ENCODE measurements around the gene DNAJC12.
"Not testable (repeated sequence)": the region's sequence is repeated elsewhere in the genome, so short reads cannot be mapped to it uniquely, and the experiment has no call there.

DNAJC12 gene

DNA sequence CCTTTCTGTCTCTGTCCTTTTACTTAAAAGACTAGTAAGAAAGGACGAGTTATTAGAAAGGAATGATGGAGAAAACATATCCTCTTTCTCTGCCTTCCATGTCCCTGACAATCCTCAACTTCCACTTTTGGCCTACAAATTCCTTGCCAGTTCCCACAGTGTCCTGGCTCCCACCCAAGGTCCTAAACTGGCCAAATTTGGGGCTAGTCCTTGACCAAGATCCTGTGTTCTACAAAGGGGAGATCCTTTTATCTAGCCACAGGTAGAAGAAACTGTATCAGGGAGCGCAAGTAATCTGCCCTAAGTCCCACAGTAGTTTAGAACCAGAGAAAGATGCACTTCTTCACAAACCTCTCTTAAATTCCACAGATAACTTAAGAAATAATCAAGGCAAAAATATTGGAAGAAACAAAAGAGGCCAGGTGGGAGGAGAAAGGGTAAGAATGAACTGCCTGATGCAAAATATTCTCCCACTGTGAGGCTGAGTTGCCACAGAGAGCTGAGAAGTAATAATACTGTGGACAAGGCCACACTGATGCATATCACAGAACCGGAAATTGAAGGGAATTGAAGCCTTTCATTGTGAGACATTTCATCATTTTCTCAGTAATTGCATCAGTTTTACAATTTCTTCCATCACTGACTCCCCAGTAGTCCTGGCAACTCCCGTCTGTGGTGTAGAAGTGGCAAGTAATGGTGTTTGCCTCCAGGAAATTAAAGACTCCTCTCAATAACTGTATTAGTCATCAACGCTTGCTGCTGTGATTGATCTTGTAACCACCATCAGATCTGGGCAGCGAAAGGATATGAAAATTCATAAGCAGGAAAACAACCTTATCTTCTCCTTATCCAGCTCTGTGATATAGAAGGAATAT lies 47.2 kb downstream of the DNAJC12 start:
- no peak for DNase-seq

- no peak for DNase-seq
Observed at GRCh38 chr10:67789769-67790168, 48.2 kb downstream of the DNAJC12 start.

DNA sequence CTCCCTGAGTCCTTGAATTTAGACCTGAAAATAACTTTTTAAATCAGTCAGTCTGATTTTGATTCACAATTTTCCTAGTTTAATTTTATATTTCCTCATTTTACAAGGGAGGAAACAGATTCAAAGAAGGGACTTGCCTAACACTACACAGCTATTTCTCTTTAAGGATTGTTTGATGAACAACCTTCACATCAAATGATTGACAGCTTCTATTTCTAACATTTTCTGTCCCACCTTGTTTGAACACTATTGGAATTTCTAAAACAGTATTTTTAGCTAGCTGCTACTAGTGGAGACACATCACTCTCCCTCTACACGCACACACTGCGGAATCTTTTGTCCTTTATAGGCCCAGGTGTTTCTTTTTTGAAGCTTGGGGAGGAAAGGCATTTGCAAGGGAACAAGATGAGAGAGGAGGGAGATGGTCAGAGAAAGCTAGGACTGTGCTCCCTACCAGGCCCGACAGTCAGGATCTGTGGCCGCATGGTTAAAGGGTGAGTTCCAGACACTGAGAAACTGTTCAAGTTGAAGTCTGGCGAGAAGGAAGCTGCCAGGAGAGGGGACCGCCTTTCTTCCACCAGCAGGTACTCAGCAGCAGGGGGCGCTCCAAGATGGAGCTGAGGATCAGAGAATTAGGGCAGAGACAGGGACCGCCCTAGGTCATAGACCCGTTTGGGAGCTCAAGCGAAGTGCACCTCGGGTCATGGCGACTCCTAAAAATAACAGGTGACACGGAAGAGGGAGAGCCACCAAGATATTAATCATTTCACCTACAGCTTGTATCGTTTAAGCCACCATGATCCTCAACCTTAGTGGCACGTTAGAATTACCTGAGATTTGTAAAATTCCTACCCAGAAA lies 49.7 kb downstream of the DNAJC12 start:
- DNase-seq, result no peak

DNA sequence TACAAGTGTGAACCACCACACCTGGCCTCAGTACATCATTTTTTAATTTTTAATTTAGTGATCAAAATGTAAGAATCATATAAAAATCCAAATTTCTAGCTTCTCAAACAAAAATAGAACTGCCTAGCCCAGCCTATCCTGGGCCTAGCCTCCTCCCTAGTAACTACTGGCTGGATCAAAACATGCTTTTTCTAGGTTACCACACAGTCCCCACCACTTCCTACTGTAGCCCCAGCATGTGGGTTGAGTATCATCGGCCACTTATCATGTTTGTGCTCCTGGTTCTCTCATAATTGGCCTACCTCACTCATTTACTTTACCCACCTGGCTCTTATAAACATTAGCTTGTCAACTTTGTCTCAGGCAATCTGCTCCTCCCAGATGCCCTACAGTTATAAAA lies 52.9 kb downstream of the DNAJC12 start:
- DNase-seq, result no peak

DNA sequence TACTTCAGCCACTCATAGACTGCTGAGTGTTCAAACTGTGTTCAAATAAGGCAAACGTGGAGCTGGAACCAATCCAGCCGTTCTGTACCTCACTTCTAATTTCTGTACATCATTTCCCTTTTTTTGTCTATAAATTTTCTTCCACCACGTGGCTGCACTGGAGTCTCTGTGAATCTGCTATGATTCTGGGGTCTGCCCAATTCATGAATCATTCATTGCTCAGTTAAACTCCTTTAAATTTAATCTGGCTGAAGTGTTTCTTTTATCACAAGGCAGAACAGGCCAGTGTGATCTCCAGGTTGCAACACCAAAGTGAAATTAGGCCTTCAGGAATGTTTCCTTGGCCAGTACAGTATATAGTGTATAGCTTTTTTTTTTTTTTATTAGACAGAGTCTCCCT lies 53.5 kb downstream of the DNAJC12 start:
- no peak for DNase-seq

- DNase-seq, result no peak
Observed at GRCh38 chr10:67783606-67784294, 54.2 kb downstream of the DNAJC12 start.

- DNase-seq, result no peak
Observed at GRCh38 chr10:67782530-67782929, 55.5 kb downstream of the DNAJC12 start.

GRCh38 chr10:67780759-67781538 lies 57.0 kb downstream of the DNAJC12 start:
- no peak for DNase-seq

DNA sequence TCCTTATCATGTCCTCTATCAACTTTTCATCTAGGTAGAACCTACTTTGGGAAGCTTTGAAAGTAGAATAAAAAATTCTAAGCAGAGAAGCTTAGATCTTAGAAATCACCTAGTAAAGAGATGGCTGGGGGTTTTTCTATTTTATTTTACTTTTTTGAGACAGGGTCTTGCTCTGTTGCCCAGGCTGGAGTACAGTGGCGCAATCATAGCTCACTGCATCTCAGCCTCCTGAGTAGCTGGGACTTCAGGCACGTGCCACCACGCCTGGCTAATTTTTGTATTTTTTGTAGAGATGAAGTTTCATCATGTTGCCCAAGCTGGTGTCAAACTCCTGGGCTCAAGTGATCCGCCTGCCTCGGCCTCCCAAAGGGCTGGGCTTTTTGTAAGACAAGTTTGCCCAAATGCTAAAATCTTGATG lies 57.8 kb downstream of the DNAJC12 start:
- not testable (repeated sequence) for DNase-seq

DNA sequence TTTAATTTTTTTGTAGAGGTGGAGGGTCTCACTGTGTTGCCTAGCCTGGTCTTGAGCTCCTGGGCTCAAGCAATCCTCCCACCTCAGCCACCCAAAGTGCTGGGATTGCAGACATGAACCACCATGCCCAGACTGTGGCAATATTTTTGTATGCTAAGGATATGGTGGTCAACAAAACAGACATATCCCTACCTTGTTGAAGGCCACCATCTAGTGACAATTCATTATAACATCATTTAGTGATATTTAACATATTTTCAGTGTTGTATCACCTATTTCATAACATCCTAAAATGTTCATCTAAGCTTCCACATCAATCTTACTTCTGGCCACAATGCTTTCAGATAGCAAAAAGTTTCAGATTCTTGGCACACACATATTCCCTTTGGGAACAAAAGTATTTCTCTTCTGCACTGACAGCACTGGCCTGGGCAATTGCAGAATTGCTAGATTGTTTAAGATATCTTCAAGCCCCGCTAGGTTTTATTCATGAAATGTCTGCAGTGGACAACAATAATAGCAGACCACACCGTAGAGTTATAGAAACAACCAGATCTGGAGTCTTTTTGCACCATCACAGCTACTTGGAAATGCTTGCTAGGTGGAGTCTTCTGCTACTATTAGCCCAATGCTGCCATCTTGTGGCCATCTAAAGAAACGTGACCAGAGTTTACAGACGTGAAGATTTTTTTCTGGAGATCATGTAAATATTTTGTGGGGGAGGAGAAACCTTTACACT lies 58.4 kb downstream of the DNAJC12 start:
- DNase-seq, result no peak

- DNase-seq, result no peak
Observed at GRCh38 chr10:67776371-67776770, 61.6 kb downstream of the DNAJC12 start.

DNA sequence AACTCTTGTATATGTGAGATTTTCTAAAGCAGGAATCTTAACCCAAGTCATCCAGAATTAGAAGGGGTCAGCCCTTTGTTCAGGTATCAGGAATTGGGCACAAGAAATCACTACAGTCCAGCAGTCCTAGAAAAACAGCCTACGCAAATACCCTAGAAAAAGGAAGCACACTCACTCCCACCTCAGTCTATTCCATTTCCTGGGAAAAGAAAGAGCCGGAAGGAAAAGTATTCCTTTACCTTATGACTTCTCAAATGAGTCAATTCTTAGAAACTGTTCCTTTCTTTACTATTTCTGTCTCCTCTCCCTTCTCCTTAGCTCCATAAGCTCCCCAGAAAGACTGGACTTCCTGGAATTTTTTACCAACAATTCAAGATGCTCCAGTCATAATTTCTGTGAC lies 62.7 kb downstream of the DNAJC12 start:
- no peak for DNase-seq

DNA sequence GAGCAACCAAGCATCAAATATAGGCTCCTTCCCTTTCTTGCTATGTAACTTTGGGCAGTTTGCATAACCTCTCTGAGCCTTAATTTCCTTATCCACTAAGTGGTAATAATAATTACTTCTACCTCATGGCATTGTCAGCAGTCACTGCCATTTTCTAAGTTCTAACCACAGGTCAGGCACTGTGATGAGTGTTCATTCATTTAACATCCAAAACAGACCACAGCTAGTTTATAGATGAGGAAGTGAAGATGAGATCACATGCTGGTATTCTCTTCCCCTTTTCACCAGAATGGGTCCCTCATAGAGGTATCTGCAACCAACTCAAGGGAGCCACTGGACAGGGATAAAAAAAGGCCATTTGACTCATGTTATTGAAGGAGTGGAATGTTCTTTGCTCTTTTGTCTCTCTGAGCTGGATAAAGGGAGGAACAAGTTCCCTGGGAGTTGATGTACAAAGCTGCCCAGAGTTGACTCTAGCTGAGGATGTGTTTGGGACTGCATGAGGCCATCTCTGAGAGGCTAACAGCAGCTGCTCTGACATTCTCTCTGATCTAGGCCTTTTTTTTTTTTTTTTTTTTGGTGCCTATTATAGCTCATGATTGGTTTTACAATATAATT lies 65.0 kb downstream of the DNAJC12 start:
- DNase-seq, result no peak

DNA sequence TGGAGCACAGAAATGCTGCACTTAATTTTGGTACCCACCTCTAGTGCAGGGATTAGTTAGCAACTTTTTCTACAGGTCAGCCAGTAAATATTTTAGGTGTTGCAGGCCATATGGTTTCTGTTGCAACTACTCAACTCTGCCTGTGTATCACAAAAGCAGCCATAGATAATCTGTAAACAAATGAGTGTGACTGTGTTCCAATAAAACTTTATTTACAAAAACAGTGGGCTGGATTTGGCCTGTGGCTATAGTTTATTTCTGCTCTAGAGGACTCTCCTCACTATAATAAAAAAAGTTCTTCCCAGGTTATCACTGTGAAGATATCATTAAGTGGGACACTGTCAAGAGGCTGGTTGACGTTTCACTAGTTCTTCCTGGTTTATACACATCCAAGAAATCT lies 65.8 kb downstream of the DNAJC12 start:
- no peak for DNase-seq

GRCh38 chr10:67771200-67771599 lies 66.8 kb downstream of the DNAJC12 start:
- DNase-seq, result no peak

GRCh38 chr10:67770537-67770936 lies 67.5 kb downstream of the DNAJC12 start:
- no peak for DNase-seq

- no peak for DNase-seq
Observed at GRCh38 chr10:67767244-67767643, 70.7 kb downstream of the DNAJC12 start.

DNA sequence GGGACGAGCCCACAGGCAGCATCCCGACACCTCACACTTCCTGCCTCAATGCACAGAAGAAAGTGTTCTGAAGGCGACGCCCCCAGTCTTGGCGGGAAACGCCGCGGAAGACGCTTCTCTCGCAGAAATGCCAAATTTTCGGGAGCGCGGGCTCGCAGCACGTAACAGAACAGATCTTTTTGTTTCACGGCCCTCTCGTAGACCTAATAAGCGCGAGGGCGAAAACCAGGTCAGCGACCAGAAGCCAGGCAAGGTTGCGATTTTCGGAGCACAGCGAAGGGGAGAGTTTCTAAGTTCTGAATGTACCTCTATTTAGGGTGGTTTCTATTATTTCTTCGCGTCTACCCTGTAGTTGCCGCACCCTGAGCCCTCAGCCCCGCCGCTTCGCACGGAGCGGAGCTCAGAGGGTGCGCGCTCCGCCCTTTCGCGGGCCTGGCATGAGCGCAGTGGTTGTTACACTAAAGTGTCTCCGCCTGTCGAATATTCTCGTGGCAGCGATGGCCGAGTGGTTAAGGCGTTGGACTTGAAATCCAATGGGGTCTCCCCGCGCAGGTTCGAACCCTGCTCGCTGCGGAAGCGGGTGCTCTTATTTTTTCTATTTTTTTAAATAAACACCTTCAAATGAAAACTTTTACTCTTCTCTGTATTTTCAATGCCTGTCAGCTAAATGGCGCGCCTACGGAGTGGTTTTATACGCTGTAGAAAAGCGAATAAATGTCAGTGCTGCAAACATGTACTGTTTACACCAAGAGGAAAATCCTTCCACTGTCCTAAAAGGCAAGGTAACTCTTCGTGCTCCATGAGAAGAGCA lies 73.8 kb downstream of the DNAJC12 start:
- DNase-seq, result peak; percentile 65

DNA sequence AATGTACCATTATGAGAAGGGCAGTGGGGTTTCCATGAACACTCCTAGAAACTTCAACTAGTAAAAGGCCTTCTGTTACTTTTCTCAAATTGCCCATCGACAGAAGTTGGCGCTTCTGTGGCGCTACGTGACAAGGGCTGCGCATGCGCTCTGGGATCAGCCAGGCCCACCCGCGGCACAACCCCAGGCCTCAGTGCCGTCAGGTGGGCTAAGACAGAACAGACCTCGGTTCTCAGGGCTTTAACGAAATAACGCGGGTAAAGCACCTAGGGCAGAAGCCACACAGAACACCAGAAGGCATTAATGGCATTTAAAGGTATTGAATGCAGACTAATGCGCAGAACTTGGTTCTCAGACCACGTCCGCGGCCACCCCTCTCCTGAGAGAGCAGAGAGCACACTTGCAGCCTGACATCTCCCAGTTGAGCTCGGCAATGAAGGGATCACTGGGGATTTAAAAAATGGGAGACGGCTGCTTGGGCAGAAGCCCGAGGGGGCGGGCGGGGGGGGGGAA lies 74.4 kb downstream of the DNAJC12 start:
- no peak for DNase-seq

DNA sequence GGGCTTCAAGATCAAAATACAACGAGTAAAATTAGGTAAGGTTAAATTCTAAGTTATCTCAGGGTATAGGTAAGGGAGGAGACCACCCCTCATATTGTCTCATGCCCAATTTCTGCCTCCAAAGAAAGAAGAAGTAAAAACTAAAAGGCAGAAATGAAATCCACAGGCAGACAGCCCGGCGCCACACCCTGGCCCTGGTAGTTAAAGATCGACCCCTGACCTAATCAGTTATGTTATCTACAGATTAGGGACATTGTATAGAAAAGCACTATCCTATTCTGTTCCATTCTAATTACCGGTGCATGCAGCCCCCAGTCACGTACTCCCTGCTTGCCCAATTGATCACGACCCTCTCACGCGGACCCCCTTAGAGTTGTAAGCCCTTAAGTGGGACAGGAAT lies 75.4 kb downstream of the DNAJC12 start:
- DNase-seq, result not testable (repeated sequence)

All from NCI-H1436 treated with DMSO at 0.1 percent for 48 hours (cell line).